Activated gamma-delta T cell treated with anti-CD3 and anti-CD28 coated beads, Interleukin-2, amount 50 U/mL, for 16 hours (primary cell): Measurements from ENCODE around the gene PRPS1L1.

Experiments used
- DNase-seq: peaks from one replicate; pipeline ENCODE4 v3.0.0-alpha.2; 2020; ENCODE audit warnings: low read depth

Gene PRPS1L1

GRCh38 chr7:18027628-18028027 lies at the start of gene PRPS1L1:
TSS of gene PRPS1L1 (minus strand) at chr7:18027846.
- DNase-seq = no peak

- no peak for DNase-seq
These were observed 48.8 kb upstream of the PRPS1L1 start for GRCh38 chr7:18076461-18076860.

DNA sequence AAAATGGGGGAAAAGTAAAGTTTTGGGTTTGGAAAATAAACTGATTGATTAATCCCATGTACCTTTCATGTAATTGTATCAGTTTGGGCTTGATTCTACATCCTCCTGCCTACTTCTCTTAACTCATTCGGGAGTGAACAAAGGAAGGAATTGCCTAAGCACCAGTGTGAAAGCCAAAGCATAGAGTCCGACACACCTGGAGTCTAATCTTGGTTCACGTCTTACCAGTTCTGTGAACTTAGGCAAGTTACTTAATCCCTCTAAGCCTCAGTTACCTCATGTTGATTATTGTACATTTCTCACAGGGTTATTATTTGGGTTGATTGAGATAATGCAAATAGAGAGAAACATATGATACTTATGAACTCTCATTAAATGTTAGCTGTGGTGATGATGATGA lies 41.1 kb upstream of the PRPS1L1 start:
- no peak for DNase-seq

GRCh38 chr7:18064242-18064838 lies 36.7 kb upstream of the PRPS1L1 start:
- no peak for DNase-seq

DNA sequence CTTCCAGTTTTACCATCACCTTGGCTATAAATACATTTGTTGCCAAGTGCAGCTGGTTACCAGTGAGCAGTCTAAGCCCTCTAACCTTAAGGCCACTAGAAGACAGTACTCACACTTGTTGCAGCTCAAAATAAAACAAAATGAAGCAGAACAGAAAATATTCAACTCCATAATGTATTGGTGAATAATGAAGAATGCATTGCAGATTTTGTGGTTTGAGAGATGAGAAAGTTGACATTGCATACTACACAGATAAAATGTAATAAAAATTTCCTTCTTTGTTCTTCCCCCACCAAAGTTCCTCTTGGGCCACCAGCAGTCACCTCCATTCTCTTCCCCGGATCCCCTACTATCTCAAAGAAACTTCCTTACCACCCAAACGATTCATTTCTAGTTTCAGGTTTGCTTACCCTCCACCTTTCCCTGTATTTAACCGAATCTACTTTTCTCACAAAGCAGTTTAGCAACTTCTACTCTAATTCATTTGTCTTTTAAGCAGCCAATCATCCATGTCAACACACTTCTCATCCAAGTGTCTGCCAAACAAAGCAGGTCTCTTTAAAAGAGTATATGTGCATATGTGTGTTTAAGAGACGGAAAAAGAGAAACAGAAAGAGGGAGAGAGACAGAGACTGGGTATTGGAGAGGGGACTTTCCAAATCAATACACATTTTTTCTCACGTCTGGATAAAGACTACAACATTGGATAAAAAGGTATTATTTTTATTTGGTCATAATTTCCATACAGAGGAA lies 35.7 kb upstream of the PRPS1L1 start:
- no peak for DNase-seq

DNA sequence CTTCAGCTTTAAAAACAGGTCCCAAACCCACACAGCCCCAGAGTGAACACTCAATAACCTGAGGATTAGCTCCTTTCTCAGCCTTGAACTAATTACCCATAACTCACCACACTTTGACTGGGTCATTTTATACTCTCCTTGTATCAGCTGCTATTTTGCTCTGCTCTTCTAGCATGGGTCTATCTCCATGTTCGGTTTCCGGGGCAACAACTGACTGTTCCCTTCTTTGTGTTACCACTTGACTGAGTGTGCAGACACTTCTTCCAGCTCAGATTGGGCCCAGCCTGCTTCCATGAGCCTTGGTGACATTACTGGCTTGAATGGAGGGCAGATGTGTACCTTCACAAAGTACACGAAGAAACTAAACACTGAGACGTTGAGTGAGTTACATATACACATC lies 31.5 kb upstream of the PRPS1L1 start:
- DNase-seq = no peak

DNA sequence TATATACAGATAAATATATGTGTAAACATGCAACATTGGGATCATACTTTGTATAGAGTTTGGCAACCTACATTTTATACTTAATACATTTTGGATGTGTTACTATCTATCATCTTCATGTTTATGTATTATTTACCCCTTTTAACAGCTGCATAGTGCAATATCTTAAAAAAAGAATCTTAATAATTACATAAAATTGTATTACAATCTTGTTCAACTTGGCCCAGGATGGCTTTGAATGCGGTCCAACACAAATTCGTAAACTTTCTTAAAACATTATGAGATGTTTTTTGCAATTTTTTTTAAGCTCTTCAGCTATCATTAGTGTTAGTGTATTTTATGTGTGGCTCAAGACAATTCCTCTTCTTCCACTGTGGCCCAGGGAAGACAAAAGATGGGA lies 26.3 kb upstream of the PRPS1L1 start:
- no peak for DNase-seq

DNA sequence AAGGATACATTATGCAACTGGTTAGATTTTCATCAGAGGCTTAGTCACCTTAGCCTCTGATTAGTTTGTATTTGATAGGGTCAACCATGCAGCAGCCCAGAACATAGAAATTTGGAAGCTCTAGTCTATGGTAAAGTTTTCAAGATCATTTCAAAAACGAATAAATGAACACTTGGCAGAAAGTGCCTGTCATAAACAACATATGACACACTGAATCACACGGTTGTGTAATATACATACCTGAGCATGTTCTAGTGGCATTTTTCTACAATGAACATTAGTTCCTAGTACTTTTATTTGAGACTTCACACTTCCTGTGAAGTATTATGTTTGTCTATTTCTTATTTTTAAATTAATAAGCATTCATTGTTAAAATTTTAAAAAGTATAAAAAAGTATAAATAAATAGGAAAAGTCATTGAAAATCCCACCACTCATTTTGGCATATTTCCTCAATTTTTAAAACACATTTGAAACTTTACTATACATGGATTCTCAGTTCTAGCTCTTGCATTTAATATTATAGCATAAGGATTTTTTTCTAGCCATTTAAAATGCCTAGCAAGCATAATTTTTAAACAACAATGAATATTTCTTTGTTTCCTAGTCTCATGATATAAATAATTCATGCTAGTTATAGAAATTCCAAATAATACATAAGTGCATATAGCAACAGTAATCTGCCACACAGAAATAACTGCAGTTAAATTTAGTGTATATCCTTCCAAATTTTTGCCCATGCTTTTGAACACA lies 25.7 kb upstream of the PRPS1L1 start:
- no peak for DNase-seq

GRCh38 chr7:18049262-18049661 lies 21.6 kb upstream of the PRPS1L1 start:
- DNase-seq = no peak

DNA sequence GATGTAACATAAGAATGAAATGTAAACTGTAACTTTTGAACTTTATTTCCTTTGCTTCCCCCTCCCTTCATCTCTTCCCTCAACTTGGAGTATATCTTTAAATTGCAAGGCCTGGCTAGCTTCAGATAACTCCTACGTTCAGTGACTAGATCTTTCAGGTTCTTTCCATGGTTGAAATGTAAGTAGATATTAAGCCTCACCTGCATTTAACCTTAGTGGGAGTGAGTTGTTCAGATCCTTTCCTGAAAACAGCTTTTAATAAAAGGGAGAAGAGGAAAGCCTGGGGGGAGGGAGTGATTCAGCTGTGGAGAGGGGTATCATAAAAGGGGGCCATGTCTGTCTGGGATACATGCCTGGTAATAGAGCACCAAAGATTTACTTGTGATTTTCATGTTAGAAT lies 19.0 kb upstream of the PRPS1L1 start:
- no peak for DNase-seq

DNA sequence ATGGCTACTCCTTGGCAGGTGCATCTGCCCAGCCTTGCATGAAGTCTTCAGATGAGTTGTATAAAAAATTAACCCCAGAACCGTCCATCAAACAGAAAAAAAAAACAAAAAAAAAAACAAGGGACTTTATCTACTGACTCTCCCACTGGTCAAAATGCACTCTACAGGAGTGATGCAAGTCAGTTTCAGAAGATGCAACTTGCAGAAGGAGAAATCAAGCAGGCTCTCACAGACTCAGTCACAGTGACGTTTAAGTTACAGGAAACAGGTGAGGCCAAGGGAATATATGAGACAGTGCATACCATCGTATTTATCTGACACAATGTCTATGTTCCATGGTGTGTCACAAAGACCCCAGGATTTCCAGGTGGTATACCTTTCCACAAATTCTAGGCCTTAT lies 17.5 kb upstream of the PRPS1L1 start:
- DNase-seq = no peak

GRCh38 chr7:18041191-18041590 lies 13.5 kb upstream of the PRPS1L1 start:
- DNase-seq = no peak

- no peak for DNase-seq
These were observed 12.6 kb upstream of the PRPS1L1 start for GRCh38 chr7:18040196-18040595.

GRCh38 chr7:18038382-18038781 lies 10.7 kb upstream of the PRPS1L1 start:
- DNase-seq = no peak

- no peak for DNase-seq
These were observed 10.0 kb upstream of the PRPS1L1 start for GRCh38 chr7:18037609-18038008.

GRCh38 chr7:18036783-18037182 lies 9.1 kb upstream of the PRPS1L1 start:
- DNase-seq = no peak

- DNase-seq = no peak
These were observed 3.1 kb upstream of the PRPS1L1 start for GRCh38 chr7:18030758-18031157.

- no peak for DNase-seq
These were observed 7.4 kb downstream of the PRPS1L1 start for GRCh38 chr7:18020138-18020715.

GRCh38 chr7:18019555-18019954 lies 8.1 kb downstream of the PRPS1L1 start:
- no peak for DNase-seq

DNA sequence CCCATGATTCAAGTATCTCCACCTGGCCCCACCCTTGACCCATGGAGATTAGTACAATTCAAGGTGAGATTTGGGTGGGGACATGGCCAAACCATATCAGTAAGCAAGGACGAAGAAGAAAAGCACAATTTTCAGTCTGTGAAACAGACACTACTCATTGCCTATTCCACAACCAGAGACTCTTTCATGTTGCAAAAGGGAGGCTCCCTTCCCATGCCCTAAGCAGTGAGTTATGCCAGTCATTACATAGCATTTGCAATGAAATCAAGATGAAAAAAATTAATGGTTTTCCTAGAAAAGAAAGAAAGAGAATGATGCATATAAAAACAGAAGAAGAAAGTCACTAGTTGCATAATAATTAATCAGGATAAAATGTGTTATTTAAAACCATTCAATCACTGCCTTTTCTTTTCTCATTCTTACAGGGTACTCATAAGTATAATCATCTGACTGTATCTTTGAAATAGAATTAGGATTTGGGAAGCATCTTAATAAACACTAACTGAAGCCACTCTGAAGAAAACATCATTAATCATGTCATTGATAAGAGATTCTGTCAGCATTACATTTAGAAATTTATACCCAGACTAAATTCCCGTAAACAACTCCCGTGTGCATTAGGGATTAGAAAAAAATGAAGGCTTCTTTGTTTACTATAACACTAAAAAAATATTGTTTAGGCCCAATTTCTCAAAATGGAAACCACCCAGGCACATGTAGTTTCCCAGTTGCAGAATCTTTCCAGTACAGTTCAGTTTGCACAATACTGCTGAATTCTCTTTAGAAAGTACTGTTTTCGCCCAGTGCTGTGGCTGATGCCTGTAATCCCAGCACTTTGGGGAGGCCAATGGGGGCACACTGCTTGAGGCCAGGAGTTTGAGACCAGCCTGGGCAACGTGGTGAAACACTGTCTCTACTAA lies 9.1 kb downstream of the PRPS1L1 start:
- no peak for DNase-seq

GRCh38 chr7:18016547-18017444 lies 10.8 kb downstream of the PRPS1L1 start:
- no peak for DNase-seq
